ENCODE results near the gene SMAD5.
A peak's percentile ranks its signal among the peaks of the same experiment; 100 is the strongest.

Gene SMAD5

DNA sequence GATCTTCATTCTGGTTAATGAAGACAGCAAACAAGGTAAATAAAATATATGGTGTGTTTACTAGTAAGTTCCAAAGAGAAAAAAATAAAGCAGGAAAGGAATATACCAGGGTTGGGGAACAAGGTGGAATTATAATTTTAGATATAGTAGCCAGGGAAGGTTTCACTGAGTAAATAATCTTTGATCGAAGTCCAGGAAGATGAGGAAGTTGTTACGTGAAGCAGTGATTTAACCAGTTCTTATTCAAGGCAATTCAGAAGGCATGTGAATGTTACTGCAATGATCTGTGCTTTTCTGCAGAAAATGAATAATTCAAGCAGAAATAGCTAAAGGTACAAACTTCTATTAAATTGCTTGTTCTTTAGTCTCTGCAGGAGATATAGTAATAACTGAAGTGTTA lies 54.2 kb downstream of the SMAD5 start:
- no peaks in the 10 kb centered on the region for H3K4me1 ChIP-seq (ENCODE audit: control insufficient read depth, insufficient read depth, low read length)
- no peak overlapping the region for H3K27ac ChIP-seq (ENCODE audit: low read length)
- no peak overlapping the region for H3K4me3 ChIP-seq (ENCODE audit: low read length)
- no CpG with 5 or more reads among the region's 2 CpGs for WGBS (ENCODE audit: insufficient coverage, insufficient read length)
- no peak for DNase-seq (ENCODE audit: low read depth, low spot score)
- H3K27me3 ChIP-seq (ENCODE audit: control insufficient read depth, insufficient read depth, low read length), result peaks cover 17% of the 10 kb centered on the region
- H3K36me3 ChIP-seq (ENCODE audit: control insufficient read depth, insufficient read depth, low read length), result no peaks in the 10 kb centered on the region
- H3K9me3 ChIP-seq (ENCODE audit: control insufficient read depth, insufficient read depth, low read length), result no peaks in the 10 kb centered on the region

DNA sequence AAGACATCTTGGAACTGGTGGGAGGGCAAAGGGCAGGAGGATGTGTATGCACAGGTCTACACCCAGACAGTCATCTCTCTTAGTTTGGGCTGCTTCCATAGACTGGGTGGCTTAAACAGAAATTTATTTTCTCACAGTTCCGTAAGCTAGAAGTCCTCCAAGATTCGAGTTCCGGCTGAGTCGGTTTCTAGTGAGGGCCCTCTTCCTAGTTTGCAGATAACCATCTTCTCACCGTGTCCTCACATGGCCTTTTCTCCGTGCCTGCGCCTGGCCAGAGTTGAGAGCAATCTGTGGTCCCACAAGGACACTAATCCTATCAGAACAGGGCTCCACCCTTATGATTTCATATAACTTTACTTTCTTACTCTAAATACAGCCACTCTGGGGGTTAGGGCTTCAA lies 56.2 kb downstream of the SMAD5 start:
- 0 out of 2 replicates have a peak, but pooled peaks cover 1% of the 10 kb centered on the region for H3K4me1 ChIP-seq (ENCODE audit: control insufficient read depth, insufficient read depth, low read length)
- H3K36me3 ChIP-seq (ENCODE audit: control insufficient read depth, insufficient read depth, low read length), result no peaks in the 10 kb centered on the region
- no CpG with 5 or more reads among the region's 7 CpGs for WGBS (ENCODE audit: insufficient coverage, insufficient read length)
- no peak overlapping the region for H3K4me3 ChIP-seq (ENCODE audit: low read length)
- DNase-seq (ENCODE audit: low read depth, low spot score), result no peak
- H3K9me3 ChIP-seq (ENCODE audit: control insufficient read depth, insufficient read depth, low read length), result no peaks in the 10 kb centered on the region
- peaks cover 34% of the 10 kb centered on the region for H3K27me3 ChIP-seq (ENCODE audit: control insufficient read depth, insufficient read depth, low read length)
- no peak overlapping the region for H3K27ac ChIP-seq (ENCODE audit: low read length)

DNA sequence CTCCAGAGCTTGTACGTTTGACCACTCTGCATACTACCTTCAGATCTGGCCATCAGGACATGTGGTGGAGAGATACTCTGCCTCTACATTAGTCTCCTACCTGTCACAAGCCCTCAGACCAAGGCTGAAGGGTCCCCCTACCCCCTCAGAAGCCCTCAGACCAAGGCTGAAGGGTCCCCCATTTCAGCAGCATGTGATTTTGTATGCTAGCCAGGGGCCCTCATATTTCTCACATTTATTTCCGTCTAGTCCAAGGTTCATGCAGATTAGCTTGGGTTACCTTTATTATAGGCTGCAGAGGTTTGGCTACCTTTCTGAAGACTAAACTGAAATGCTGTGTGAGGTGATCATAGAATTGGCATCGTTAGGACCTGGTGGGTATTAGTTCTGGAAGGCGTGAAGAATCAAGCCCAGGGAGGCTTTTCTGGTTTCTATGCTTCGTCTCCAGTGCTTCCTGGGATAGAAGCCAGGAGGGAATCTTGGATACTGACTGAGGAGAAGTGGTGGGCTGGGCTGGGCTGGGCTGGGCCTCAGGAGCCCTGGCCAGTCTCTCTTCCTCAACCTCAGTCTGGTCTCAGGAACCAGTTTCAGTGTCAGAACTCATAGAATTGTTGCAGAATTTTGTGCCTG lies 57.6 kb downstream of the SMAD5 start:
- no peak overlapping the region for H3K27ac ChIP-seq (ENCODE audit: low read length)
- H3K4me3 ChIP-seq (ENCODE audit: low read length), result no peak overlapping the region
- no peaks in the 10 kb centered on the region for H3K36me3 ChIP-seq (ENCODE audit: control insufficient read depth, insufficient read depth, low read length)
- peaks cover 48% of the 10 kb centered on the region for H3K27me3 ChIP-seq (ENCODE audit: control insufficient read depth, insufficient read depth, low read length)
- H3K4me1 ChIP-seq (ENCODE audit: control insufficient read depth, insufficient read depth, low read length), result 0 out of 2 replicates have a peak, but pooled peaks cover 1% of the 10 kb centered on the region
- no peaks in the 10 kb centered on the region for H3K9me3 ChIP-seq (ENCODE audit: control insufficient read depth, insufficient read depth, low read length)
- DNase-seq (ENCODE audit: low read depth, low spot score), result no peak
- WGBS (ENCODE audit: insufficient coverage, insufficient read length), result no CpG with 5 or more reads among the region's 5 CpGs

DNA sequence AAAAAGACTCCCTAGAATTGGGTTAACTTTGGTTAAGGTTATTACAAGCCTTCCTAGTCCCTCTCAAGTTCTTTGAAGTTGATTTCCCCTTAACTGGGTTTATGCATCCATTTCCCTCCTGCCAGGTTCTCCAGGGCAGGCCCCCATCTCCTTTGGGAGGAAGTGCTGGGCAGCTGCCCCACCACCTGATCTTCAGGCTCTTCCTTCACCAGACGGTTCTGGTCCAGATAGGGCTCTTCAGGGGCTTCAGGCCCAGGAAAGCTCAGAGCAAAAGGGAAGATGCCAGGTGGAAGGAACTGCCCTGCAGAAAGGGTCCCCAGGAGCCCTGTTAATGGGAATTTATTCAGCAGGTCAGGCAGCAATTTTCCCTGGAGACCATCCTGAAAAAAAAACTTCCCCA lies 58.3 kb downstream of the SMAD5 start:
- no CpG with 5 or more reads among the region's 1 CpG for WGBS (ENCODE audit: insufficient coverage, insufficient read length)
- Histone ChIP-seq H3K36me3 (ENCODE audit: control insufficient read depth, insufficient read depth, low read length) (no peaks in the 10 kb centered on the region), H3K4me1 (ENCODE audit: control insufficient read depth, insufficient read depth, low read length) (0 out of 2 replicates have a peak, but pooled peaks cover 1% of the 10 kb centered on the region), H3K27me3 (ENCODE audit: control insufficient read depth, insufficient read depth, low read length) (peaks cover 53% of the 10 kb centered on the region), H3K4me3 (ENCODE audit: low read length) (no peak overlapping the region), H3K9me3 (ENCODE audit: control insufficient read depth, insufficient read depth, low read length) (no peaks in the 10 kb centered on the region), H3K27ac (ENCODE audit: low read length) (no peak overlapping the region)
- DNase-seq (ENCODE audit: low read depth, low spot score), result no peak

DNA sequence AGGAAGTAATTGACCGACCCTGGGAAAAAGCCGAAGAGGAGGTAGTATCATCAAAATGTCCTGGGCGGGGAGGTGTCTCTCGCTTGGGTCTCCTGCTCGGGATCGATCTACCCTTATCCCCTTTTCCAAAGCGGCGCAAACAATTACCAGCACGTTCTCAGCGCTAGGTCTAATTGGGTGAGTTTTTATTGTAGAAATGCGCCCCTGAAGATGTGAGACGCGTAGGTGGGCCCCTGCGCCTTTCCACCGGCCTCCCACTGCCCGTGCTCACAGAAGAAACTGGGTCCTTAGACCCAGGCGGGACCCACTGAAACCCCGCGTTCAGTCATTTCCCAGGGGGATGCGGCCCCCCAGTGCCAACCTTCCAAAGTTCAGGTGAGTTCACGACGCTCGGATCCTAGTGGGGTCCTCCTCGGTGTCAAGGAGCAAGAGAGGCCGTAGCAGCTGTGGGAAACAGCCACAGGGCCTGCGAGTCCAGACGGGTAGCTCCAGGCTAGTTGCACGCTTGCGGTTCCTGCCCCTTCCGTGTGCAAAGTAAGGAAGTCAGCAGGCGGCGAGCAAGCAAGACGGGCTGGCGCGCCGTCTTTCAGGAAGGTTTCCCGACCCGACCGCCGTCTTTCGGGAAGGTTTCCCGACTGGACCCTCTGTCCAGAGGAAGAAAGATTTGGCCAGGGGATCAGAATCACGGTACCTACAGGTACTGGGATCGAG lies 58.8 kb downstream of the SMAD5 start:
- H3K4me1 ChIP-seq (ENCODE audit: control insufficient read depth, insufficient read depth, low read length), result 0 out of 2 replicates have a peak, but pooled peaks cover 1% of the 10 kb centered on the region
- WGBS (ENCODE audit: insufficient coverage, insufficient read length), result no CpG with 5 or more reads among the region's 44 CpGs
- no peaks in the 10 kb centered on the region for H3K36me3 ChIP-seq (ENCODE audit: control insufficient read depth, insufficient read depth, low read length)
- H3K27ac ChIP-seq (ENCODE audit: low read length), result no peak overlapping the region
- no peaks in the 10 kb centered on the region for H3K9me3 ChIP-seq (ENCODE audit: control insufficient read depth, insufficient read depth, low read length)
- H3K4me3 ChIP-seq (ENCODE audit: low read length), result peak overlapping the region; percentile 15; the same call in 1 of the 2 replicates
- DNase-seq (ENCODE audit: low read depth, low spot score), result no peak
- H3K27me3 ChIP-seq (ENCODE audit: control insufficient read depth, insufficient read depth, low read length), result peaks cover 53% of the 10 kb centered on the region

DNA sequence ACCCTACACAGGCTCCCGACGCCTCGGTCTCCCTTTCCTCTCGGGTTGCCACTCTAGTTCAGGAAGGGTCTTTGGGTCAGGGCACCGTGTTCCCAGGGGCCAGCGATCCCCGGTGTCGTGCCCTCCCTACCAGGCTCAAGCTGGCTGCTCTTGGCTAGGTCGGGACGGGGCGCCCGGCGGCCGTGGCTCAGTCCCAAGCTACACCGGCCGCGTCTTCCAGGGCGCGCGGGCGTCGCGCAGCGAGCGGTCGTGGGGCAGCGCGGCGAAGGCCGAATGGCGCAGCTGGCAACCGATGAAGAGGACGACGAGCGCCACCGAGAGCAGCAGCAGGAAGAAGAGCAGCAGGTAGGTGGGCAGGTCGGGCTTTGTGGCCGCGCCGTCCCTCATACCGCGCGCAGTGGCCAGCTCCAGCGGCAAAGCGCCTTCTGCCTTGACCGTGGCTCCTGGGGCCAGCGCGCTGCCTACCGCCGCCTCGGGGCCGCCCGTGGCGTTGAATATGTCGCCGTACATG lies 59.4 kb downstream of the SMAD5 start:
- Histone ChIP-seq H3K27me3 (ENCODE audit: control insufficient read depth, insufficient read depth, low read length) (peaks cover 53% of the 10 kb centered on the region), H3K9me3 (ENCODE audit: control insufficient read depth, insufficient read depth, low read length) (no peaks in the 10 kb centered on the region), H3K4me3 (ENCODE audit: low read length) (peak overlapping the region; percentile 15), H3K27ac (ENCODE audit: low read length) (no peak overlapping the region), H3K36me3 (ENCODE audit: control insufficient read depth, insufficient read depth, low read length) (no peaks in the 10 kb centered on the region), H3K4me1 (ENCODE audit: control insufficient read depth, insufficient read depth, low read length) (0 out of 2 replicates have a peak, but pooled peaks cover 1% of the 10 kb centered on the region)
- WGBS (ENCODE audit: insufficient coverage, insufficient read length), result no CpG with 5 or more reads among the region's 56 CpGs
- DNase-seq (ENCODE audit: low read depth, low spot score), result no peak

DNA sequence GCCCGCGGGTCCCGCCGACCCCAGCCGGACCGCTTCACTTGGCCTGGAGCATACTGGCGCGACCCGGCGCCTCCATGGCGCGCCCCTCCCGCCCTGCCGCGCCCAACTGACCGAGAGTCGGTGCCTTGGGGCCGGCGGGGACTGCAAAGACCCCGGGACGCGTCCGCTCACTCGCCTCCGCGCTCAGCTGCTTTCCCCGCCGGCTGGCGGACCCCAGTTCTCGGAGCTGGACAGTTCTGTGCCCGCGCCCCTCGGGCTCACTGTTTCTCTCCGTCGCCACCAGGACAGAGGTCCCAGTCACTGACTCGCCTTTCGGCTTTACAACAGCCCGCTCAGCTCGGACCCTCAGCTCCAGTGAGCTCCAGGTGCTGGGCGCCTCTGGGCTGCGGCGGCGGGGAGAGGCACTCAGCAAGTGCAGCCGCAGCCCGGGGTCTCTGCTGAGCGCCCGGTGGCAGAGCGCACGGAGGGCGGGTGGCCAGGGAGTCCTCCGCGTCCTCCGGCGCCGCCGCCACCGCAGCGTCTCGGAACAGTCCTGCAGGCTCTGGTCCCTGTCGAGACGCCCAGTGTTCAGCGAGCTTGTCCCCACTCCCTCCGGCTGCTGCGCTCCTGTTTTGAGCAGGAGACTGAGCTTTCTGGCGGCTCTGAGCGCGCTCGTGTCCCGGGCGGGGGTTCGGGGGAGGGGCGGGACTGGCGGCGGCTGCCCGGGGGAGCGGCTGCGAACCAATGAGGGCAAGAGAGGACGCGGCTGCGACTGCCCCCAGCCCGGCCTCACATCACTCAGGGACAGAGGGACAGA lies 60.1 kb downstream of the SMAD5 start, which contains the start of gene SMIM32:
Gene SMIM32, minus strand, starts transcription at position 637 of the 796 bp plus-strand sequence. CDS start 638 bp downstream, outside the sequence.
- no peaks in the 10 kb centered on the region for H3K36me3 ChIP-seq (ENCODE audit: control insufficient read depth, insufficient read depth, low read length)
- H3K27ac ChIP-seq (ENCODE audit: low read length), result no peak within 1 kb of the TSS
- no peaks in the 10 kb centered on the region for H3K9me3 ChIP-seq (ENCODE audit: control insufficient read depth, insufficient read depth, low read length)
- no CpG with 5 or more reads among the region's 81 CpGs for WGBS (ENCODE audit: insufficient coverage, insufficient read length)
- H3K27me3 ChIP-seq (ENCODE audit: control insufficient read depth, insufficient read depth, low read length), result peaks cover 53% of the 10 kb centered on the region
- H3K4me3 ChIP-seq (ENCODE audit: low read length), result peak within 1 kb of the TSS; percentile 15
- DNase-seq (ENCODE audit: low read depth, low spot score), result no peak
- H3K4me1 ChIP-seq (ENCODE audit: control insufficient read depth, insufficient read depth, low read length), result 0 out of 2 replicates have a peak, but pooled peaks cover 1% of the 10 kb centered on the region

DNA sequence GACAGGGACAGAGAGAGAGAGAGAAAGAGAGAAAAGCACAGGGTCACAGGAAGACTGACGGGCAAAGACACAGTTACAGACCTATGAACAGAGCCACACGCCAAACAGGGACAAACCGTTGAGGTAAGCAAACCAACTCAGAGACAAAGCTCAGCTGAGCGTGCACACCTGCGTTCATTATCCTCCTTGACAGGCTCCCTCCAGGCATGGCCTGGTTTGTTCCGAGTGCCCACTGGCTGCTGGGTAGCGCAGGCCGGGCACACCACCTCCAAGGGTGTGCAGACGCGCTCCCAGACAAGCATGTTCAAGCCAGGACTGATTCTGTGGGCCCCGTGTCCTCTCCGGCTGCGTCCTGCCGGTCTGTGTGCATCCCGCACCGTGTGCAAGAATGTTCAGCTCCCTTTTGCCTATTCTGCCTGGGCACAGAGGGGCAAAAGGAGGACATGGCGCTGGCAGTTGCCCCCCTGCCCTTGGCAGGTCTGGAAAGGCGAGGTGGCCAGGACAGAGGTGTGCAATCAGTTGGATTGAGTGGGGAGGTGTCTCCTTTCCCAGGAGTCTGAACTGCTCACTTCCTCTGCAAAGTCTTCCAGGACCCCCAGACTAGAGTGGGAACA lies 60.8 kb downstream of the SMAD5 start:
- peaks cover 53% of the 10 kb centered on the region for H3K27me3 ChIP-seq (ENCODE audit: control insufficient read depth, insufficient read depth, low read length)
- no CpG with 5 or more reads among the region's 18 CpGs for WGBS (ENCODE audit: insufficient coverage, insufficient read length)

DNA sequence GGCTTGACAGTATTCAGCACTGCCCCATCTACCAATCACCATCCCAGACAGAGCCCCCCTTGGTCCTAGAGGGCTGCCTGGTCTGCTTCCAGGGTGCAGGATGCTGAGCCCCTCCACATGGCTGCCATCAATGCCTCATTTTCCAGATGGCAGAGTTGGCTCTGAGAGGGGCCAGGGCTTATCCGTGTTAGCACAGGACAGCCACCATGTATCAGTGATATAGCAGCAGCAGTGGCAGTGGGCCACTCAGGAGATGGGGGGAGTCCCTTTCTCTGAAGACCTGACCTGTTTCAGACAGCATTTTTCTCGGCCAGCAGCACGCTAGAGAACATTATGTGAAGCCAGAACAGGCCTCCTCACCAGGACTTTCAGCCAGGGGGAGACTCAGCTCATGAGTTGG lies 61.9 kb downstream of the SMAD5 start:
- DNase-seq (ENCODE audit: low read depth, low spot score), result no peak
- no peaks in the 10 kb centered on the region for H3K9me3 ChIP-seq (ENCODE audit: control insufficient read depth, insufficient read depth, low read length)
- H3K27ac ChIP-seq (ENCODE audit: low read length), result no peak overlapping the region
- WGBS (ENCODE audit: insufficient coverage, insufficient read length), result no CpG with 5 or more reads among the region's 3 CpGs
- H3K4me1 ChIP-seq (ENCODE audit: control insufficient read depth, insufficient read depth, low read length), result 0 out of 2 replicates have a peak, but pooled peaks cover 1% of the 10 kb centered on the region
- H3K4me3 ChIP-seq (ENCODE audit: low read length), result no peak overlapping the region
- H3K36me3 ChIP-seq (ENCODE audit: control insufficient read depth, insufficient read depth, low read length), result no peaks in the 10 kb centered on the region
- peaks cover 54% of the 10 kb centered on the region for H3K27me3 ChIP-seq (ENCODE audit: control insufficient read depth, insufficient read depth, low read length)

More for the DNA sequence above, 60.8 kb downstream of the SMAD5 start:
- Histone ChIP-seq H3K36me3 (ENCODE audit: control insufficient read depth, insufficient read depth, low read length) (no peaks in the 10 kb centered on the region), H3K9me3 (ENCODE audit: control insufficient read depth, insufficient read depth, low read length) (no peaks in the 10 kb centered on the region), H3K4me1 (ENCODE audit: control insufficient read depth, insufficient read depth, low read length) (0 out of 2 replicates have a peak, but pooled peaks cover 1% of the 10 kb centered on the region), H3K27ac (ENCODE audit: low read length) (no peak overlapping the region), H3K4me3 (ENCODE audit: low read length) (peak overlapping the region; percentile 4; the same call in 1 of the 2 replicates)
- no peak for DNase-seq (ENCODE audit: low read depth, low spot score)
